CD4-positive, alpha-beta T cell treated with Interleukin-21 for 1 hour (primary cell): Measurements from ENCODE around the gene C16orf92.
A peak's percentile ranks its signal among the peaks of the same experiment; 100 is the strongest.
"Not testable (repeated sequence)": the region's sequence is repeated elsewhere in the genome, so short reads cannot be mapped to it uniquely, and the experiment has no call there.

ENCODE experiments used
- DNase-seq: peaks from one replicate; pipeline ENCODE4 v3.0.0-alpha.2; 2020

C16orf92 gene

GRCh38 chr16:30027588-30028437 lies 4.8 kb downstream of the C16orf92 start:
- no peak for DNase-seq

- no peak for DNase-seq
These were observed 5.6 kb downstream of the C16orf92 start for GRCh38 chr16:30028438-30029076.

- DNase-seq, result no peak
These were observed 7.2 kb downstream of the C16orf92 start for GRCh38 chr16:30030011-30030685.

GRCh38 chr16:30030841-30031413 lies 7.9 kb downstream of the C16orf92 start, which contains the start of gene TLCD3B:
TLCD3B (minus strand) TSS chr16:30031271; CDS start chr16:30030527, 744 bp downstream.
- no peak for DNase-seq

- no peak for DNase-seq
These were observed 8.5 kb downstream of the C16orf92 start for GRCh38 chr16:30031477-30031918.

GRCh38 chr16:30032083-30032819 lies 9.3 kb downstream of the C16orf92 start:
- DNase-seq, result peak; percentile 77

GRCh38 chr16:30033270-30033669 lies 10.3 kb downstream of the C16orf92 start:
- no peak for DNase-seq

GRCh38 chr16:30040221-30040620 lies 17.2 kb downstream of the C16orf92 start:
- DNase-seq, result no peak

- DNase-seq, result not testable (repeated sequence)
These were observed 17.7 kb downstream of the C16orf92 start for GRCh38 chr16:30040690-30041089.

GRCh38 chr16:30041841-30042240 lies 18.8 kb downstream of the C16orf92 start:
- peak; percentile 57 for DNase-seq

GRCh38 chr16:30046178-30046577 lies 23.2 kb downstream of the C16orf92 start:
- no peak for DNase-seq

- DNase-seq, result no peak
These were observed 23.6 kb downstream of the C16orf92 start for GRCh38 chr16:30046588-30046987.

GRCh38 chr16:30049871-30050270 lies 26.9 kb downstream of the C16orf92 start:
- DNase-seq, result no peak

GRCh38 chr16:30051518-30051917 lies 28.5 kb downstream of the C16orf92 start:
- no peak for DNase-seq

GRCh38 chr16:30052671-30053372 lies 29.8 kb downstream of the C16orf92 start:
- peak; percentile 90 for DNase-seq

- no peak for DNase-seq
These were observed 30.5 kb downstream of the C16orf92 start for GRCh38 chr16:30053376-30054015.

GRCh38 chr16:30054451-30054850 lies 31.5 kb downstream of the C16orf92 start:
- DNase-seq, result no peak

- DNase-seq, result peak; percentile 56
These were observed 32.1 kb downstream of the C16orf92 start for GRCh38 chr16:30054959-30055553.

- DNase-seq, result no peak
These were observed 37.3 kb downstream of the C16orf92 start for GRCh38 chr16:30060346-30060745.

GRCh38 chr16:30060836-30061554 lies 38.0 kb downstream of the C16orf92 start:
- DNase-seq, result no peak
